H9 (cell line): ENCODE results near the gene USP4. TPM values are rescaled to one million over a fixed set of nuclear protein-coding genes. Genes with fewer than 3 reads are reported as not detected.
"Not testable (repeated sequence)": the region's sequence is repeated elsewhere in the genome, so short reads cannot be mapped to it uniquely, and the experiment has no call there.

Source experiments
- DNase-seq: peaks from one replicate; pipeline ENCODE4 v3.0.0-alpha.2; 2017
- H2AFZ ChIP-seq: one replicate; pipeline ENCODE4 v1.6.1; 2013; ENCODE audit warnings: mild to moderate bottlenecking, low read length, control low read depth, moderate library complexity
- H2AK5ac ChIP-seq: 2 replicates; pipeline ENCODE4 v1.6.1; 2013; ENCODE audit warnings: low read length, control low read depth, mixed read lengths; ENCODE audit not compliant: insufficient read length
- H2BK120ac ChIP-seq: one replicate; pipeline ENCODE4 v1.6.1; 2013; ENCODE audit warnings: low read depth, mild to moderate bottlenecking, low read length, control low read depth, inconsistent platforms; ENCODE audit not compliant: poor library complexity, severe bottlenecking
- H2BK12ac ChIP-seq: 2 replicates; pipeline ENCODE4 v1.6.1; 2013; ENCODE audit warnings: low read length, control low read depth, mixed read lengths, low read depth; ENCODE audit not compliant: insufficient read length
- H2BK15ac ChIP-seq: 2 replicates; pipeline ENCODE4 v1.6.1; 2013; ENCODE audit warnings: low read depth, low read length, control low read depth
- H2BK20ac ChIP-seq: one replicate; pipeline ENCODE4 v1.6.1; 2013; ENCODE audit warnings: low read depth, mild to moderate bottlenecking, low read length, control low read depth, inconsistent platforms; ENCODE audit not compliant: poor library complexity, severe bottlenecking
- H2BK5ac ChIP-seq: 2 replicates; pipeline ENCODE4 v1.6.1; 2013; ENCODE audit warnings: low read length, control low read depth, mixed read lengths; ENCODE audit not compliant: insufficient read length
- H3K14ac ChIP-seq: 2 replicates; pipeline ENCODE4 v1.6.1; 2013; ENCODE audit warnings: low read length, control low read depth; ENCODE audit not compliant: insufficient read depth
- H3K18ac ChIP-seq: 2 replicates; pipeline ENCODE4 v1.6.1; 2013; ENCODE audit warnings: low read depth, mild to moderate bottlenecking, mixed read lengths, low read length, control low read depth; ENCODE audit not compliant: insufficient read length
- H3K23ac ChIP-seq: 2 replicates; pipeline ENCODE4 v1.6.1; 2013; ENCODE audit warnings: low read length, control low read depth, mixed read lengths, low read depth; ENCODE audit not compliant: insufficient read length
- H3K23me2 ChIP-seq: 2 replicates; pipeline ENCODE4 v1.6.1; 2013; ENCODE audit warnings: low read depth, mild to moderate bottlenecking, mixed read lengths, low read length, control low read depth; ENCODE audit not compliant: insufficient read length, poor library complexity, severe bottlenecking
- H3K27ac ChIP-seq: 2 replicates; pipeline ENCODE4 v1.5.1; 2013; ENCODE audit warnings: low read length, control low read depth, mixed read lengths, low read depth; ENCODE audit not compliant: insufficient read length
- H3K27me3 ChIP-seq: 2 replicates; pipeline ENCODE4 v1.6.1; 2013; ENCODE audit warnings: low read length, control low read depth, inconsistent platforms; ENCODE audit not compliant: insufficient read depth
- H3K4ac ChIP-seq: 2 replicates; pipeline ENCODE4 v1.6.1; 2013; ENCODE audit warnings: low read depth, mild to moderate bottlenecking, control low read depth, inconsistent platforms, low read length, moderate library complexity
- H3K4me1 ChIP-seq: 2 replicates; pipeline ENCODE4 v1.6.1; 2013; ENCODE audit warnings: low read length, control low read depth, inconsistent platforms; ENCODE audit not compliant: insufficient read depth
- H3K4me2 ChIP-seq: 2 replicates; pipeline ENCODE4 v1.6.1; 2013; ENCODE audit warnings: low read length, control low read depth, mixed read lengths; ENCODE audit not compliant: insufficient read length, insufficient read depth
- H3K56ac ChIP-seq: 2 replicates; pipeline ENCODE4 v1.6.1; 2013; ENCODE audit warnings: low read depth, mild to moderate bottlenecking, mixed read lengths, low read length, control low read depth; ENCODE audit not compliant: insufficient read length
- H3K79me1 ChIP-seq: 2 replicates; pipeline ENCODE4 v1.6.1; 2013; ENCODE audit warnings: low read depth, mild to moderate bottlenecking, moderate library complexity, low read length, control low read depth, inconsistent platforms; ENCODE audit not compliant: insufficient read depth, poor library complexity, severe bottlenecking
- H3K79me2 ChIP-seq: 2 replicates; pipeline ENCODE4 v1.6.1; 2013; ENCODE audit warnings: low read length, control low read depth, inconsistent platforms; ENCODE audit not compliant: insufficient read depth
- H3K9ac ChIP-seq: 2 replicates; pipeline ENCODE4 v1.6.1; 2013; ENCODE audit warnings: low read length, control low read depth, mixed read lengths; ENCODE audit not compliant: insufficient read length; ENCODE audit errors: extremely low read depth
- H3K9me3 ChIP-seq: one replicate; pipeline ENCODE4 v1.6.1; 2013; ENCODE audit warnings: low read depth, low read length, inconsistent platforms; ENCODE audit not compliant: control insufficient read depth
- H3T11ph ChIP-seq: one replicate; pipeline ENCODE4 v1.6.1; 2013; ENCODE audit warnings: mild to moderate bottlenecking, low read length, control low read depth, inconsistent platforms
- H4K20me1 ChIP-seq: one replicate; pipeline ENCODE4 v1.6.1; 2013; ENCODE audit not compliant: control insufficient read depth, insufficient read length, insufficient read depth
- H4K5ac ChIP-seq: 2 replicates; pipeline ENCODE4 v1.6.1; 2013; ENCODE audit warnings: low read depth, mild to moderate bottlenecking, mixed read lengths, low read length, control low read depth; ENCODE audit not compliant: insufficient read length
- H4K8ac ChIP-seq: replicated peaks from 2 replicates; pipeline ENCODE4 v1.6.1; 2013; ENCODE audit warnings: low read length, control low read depth, mixed read lengths, low read depth; ENCODE audit not compliant: insufficient read length
- H4K91ac ChIP-seq: 2 replicates; pipeline ENCODE4 v1.6.1; 2013; ENCODE audit warnings: low read depth, mild to moderate bottlenecking, moderate library complexity, mixed read lengths, low read length, control low read depth; ENCODE audit not compliant: insufficient read length
- H3K27ac Mint-ChIP-seq, 3 experiments: 2 replicates in 2 of 3; 3 replicates in 1 of 3; pipeline ENCODE4 v1.8.0; 2020 to 2021; ENCODE audit warnings: mixed read lengths in 3 of 3, mild to moderate bottlenecking in 1 of 3, moderate library complexity in 1 of 3
- H3K27me3 Mint-ChIP-seq: 2 replicates; pipeline ENCODE4 v1.8.0; 2021; ENCODE audit warnings: low read depth, mild to moderate bottlenecking, moderate library complexity, mixed read lengths
- H3K36me3 Mint-ChIP-seq, 3 experiments: 2 replicates in 2 of 3; 3 replicates in 1 of 3; pipeline ENCODE4 v1.8.0; 2020 to 2021; ENCODE audit warnings: low read depth in 3 of 3, mixed read lengths in 3 of 3; ENCODE audit not compliant: insufficient read depth in 1 of 3
- H3K4me1 Mint-ChIP-seq, 2 experiments: 2 replicates each; pipeline ENCODE4 v1.8.0; 2020; ENCODE audit warnings: mixed read lengths in 2 of 2
- H3K4me3 Mint-ChIP-seq, 2 experiments: 2 replicates in 1 of 2; 3 replicates in 1 of 2; pipeline ENCODE4 v1.8.0; 2020 to 2021; ENCODE audit warnings: mild to moderate bottlenecking in 2 of 2, mixed read lengths in 2 of 2, moderate library complexity in 1 of 2
- H3K9me3 Mint-ChIP-seq, 2 experiments: 2 replicates in 1 of 2; 3 replicates in 1 of 2; pipeline ENCODE4 v1.8.0; 2020; ENCODE audit warnings: mild to moderate bottlenecking in 2 of 2, mixed read lengths in 2 of 2, moderate library complexity in 1 of 2
- WGBS: extraction: QIAGEN DNeasy Blood & Tissue Kit; methylation state at CpG from one replicate; pipeline ENCODE4 v1.1.7; 2013; ENCODE audit warnings: missing lambda C conversion rate, low lambda C conversion rate, mixed read lengths; ENCODE audit not compliant: insufficient read length; ENCODE audit errors: extremely low coverage; 5-methylcytosine and 5-hydroxymethylcytosine counted together
- total RNA-seq: library from RNA; stranded (reverse); gene quantifications from 2 replicates; pipeline ENCODE4 v1.2.1, GENCODE V29; 2021

Gene USP4
- total RNA-seq, 1 experiment from 2014 or later, result 36.1 TPM

DNA sequence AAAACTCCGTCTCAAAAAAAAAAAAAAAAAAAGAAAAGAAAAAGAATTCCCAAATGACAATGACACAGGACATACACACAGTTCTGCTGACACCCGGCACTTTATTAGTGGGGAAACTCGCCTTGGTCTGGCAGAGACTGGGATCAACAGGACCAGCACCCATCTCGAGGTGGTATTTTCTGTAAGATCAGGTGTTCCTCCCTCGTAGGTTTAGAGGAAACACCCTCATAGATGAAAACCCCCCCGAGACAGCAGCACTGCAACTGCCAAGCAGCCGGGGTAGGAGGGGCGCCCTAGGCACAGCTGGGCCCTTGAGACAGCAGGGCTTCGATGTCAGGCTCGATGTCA is 17.2 kb upstream of the USP4 start:
- not testable (repeated sequence) for H4K8ac ChIP-seq, H3K9me3 ChIP-seq, H4K5ac ChIP-seq, H3K23ac ChIP-seq, H3K9me3 Mint-ChIP-seq, H3K27me3 Mint-ChIP-seq, H2BK20ac ChIP-seq, H2AFZ ChIP-seq, H3K14ac ChIP-seq, DNase-seq, H4K20me1 ChIP-seq, H3K18ac ChIP-seq, H3T11ph ChIP-seq, H3K4ac ChIP-seq, H3K56ac ChIP-seq, H2AK5ac ChIP-seq, H2BK120ac ChIP-seq, H3K4me1 ChIP-seq, H3K79me1 ChIP-seq, H2BK12ac ChIP-seq, H2BK15ac ChIP-seq, H2BK5ac ChIP-seq, H3K9ac ChIP-seq, H3K27me3 ChIP-seq, H3K27ac ChIP-seq, H4K91ac ChIP-seq, H3K79me2 ChIP-seq
- Histone ChIP-seq H3K23me2 (peaks cover 11% of the 10 kb centered on the region), H3K4me2 (peak overlapping the region; percentile 98)
- Mint-ChIP-seq H3K4me1 (peaks cover 21 to 22% of the 10 kb centered on the region in 2 experiments), H3K4me3 (peak overlapping the region; percentile 93 to 94), H3K27ac (peak overlapping the region in 1 of 3 experiments; percentile 82; a peak in 1 of 7 replicates), H3K36me3 (peaks cover 18 to 61% (median 45%) of the 10 kb centered on the region in 3 experiments)
- WGBS, result no CpG with 5 or more reads among the region's 10 CpGs
